Measurements from ENCODE around the gene SPATA13. TPM values are rescaled to one million over a fixed set of nuclear protein-coding genes. Genes with fewer than 3 reads are reported as not detected.
A peak's percentile ranks its signal among the peaks of the same experiment; 100 is the strongest.

The SPATA13 gene
- total RNA-seq, 1 experiment from 2014 or later, result 21.4 TPM

- H3K9me2 ChIP-seq (ENCODE audit: insufficient read depth), result no peaks in the 10 kb centered on the region
- H3K27ac ChIP-seq (ENCODE audit: low read depth, low read length), result peak overlapping the region; percentile 70
- peak overlapping the region; percentile 85 for H3K4me2 ChIP-seq (ENCODE audit: low read length)
- H2AFZ ChIP-seq (ENCODE audit: low read depth, low read length, poor library complexity, severe bottlenecking), result peak overlapping the region; percentile 39
- ChIA-PET RAD21 (ENCODE audit: low non-redundant PET in 1 of 2, low total read pairs in 2 of 2, uncharacterized antibody in 2 of 2, unreplicated experiment in 2 of 2) (no interaction called here), POLR2A (interaction anchor here (3.0 kb wide), 1 partner anchor 12 kb away, joined by 15 read pairs; the partner anchor contains the start of gene SPATA13), CTCF (no interaction called here)
- peak overlapping the region; percentile 2 to 28 for H3K4me3 ChIP-seq (replicated peaks in 1 of 2; ENCODE audit: low read depth in 1 of 2, low read length in 2 of 2)
- H4K20me1 ChIP-seq (ENCODE audit: insufficient read depth), result no peaks in the 10 kb centered on the region
- peaks cover 22 to 40% of the 10 kb centered on the region in 2 experiments for H3K4me1 ChIP-seq (ENCODE audit: control insufficient read depth in 1 of 2, insufficient read depth in 2 of 2, low read length in 2 of 2)
- H3K9ac ChIP-seq (ENCODE audit: low read length), result peak overlapping the region; percentile 55
- no peaks in the 10 kb centered on the region for H3K9me3 ChIP-seq (ENCODE audit: control insufficient read depth in 1 of 2, insufficient read depth in 1 of 2, low read depth in 1 of 2, low read length in 2 of 2)
- no peaks in the 10 kb centered on the region for H3K36me3 ChIP-seq (ENCODE audit: control insufficient read depth in 1 of 2, insufficient read depth in 2 of 2, low read length in 2 of 2)
- ATAC-seq (peak; percentile 94), DNase-seq (ENCODE audit: low read depth, low spot score) (peak; percentile 96)
- intact Hi-C loops (cut with micrococcal nuclease), result loop anchor here (1.0 to 10.0 kb wide), 2 partner anchors 12 to 94 kb away; partner anchors contain the start of gene SPATA13
- H3K79me2 ChIP-seq (ENCODE audit: insufficient read depth, low read length), result no peaks in the 10 kb centered on the region
- H3K27me3 ChIP-seq (ENCODE audit: insufficient read depth, low read length), result no peaks in the 10 kb centered on the region
- BruUV-seq (replicated peaks), result TSS peak; percentile 73
- TF ChIP-seq CTCF (IDR thresholded peaks at IDR 0.05 in 2 of 3, conservative IDR thresholded peaks at IDR 0.05 in 1 of 3; ENCODE audit: borderline replicate concordance in 1 of 3, insufficient read depth in 1 of 3, low read depth in 2 of 3, low read length in 2 of 3) (0 out of 6 replicates have a peak, but pooled peaks of 1 of the 3 experiments have one; percentile 12), ZNF274 (IDR thresholded peaks at IDR 0.05; ENCODE audit: low read depth, low read length) (no peak), EGR1 (IDR thresholded peaks at IDR 0.05; ENCODE audit: low read depth) (0 out of 2 replicates have a peak, but pooled peaks have one; percentile 22), YY1 (IDR thresholded peaks at IDR 0.05; ENCODE audit: extremely low read depth, insufficient replicate concordance, low read depth, low read length) (peak; percentile 43), POLR2AphosphoS5 (IDR thresholded peaks at IDR 0.05; ENCODE audit: low read depth, low read length) (peak; percentile 59), ELF1 (IDR thresholded peaks at IDR 0.05; ENCODE audit: borderline replicate concordance, low read depth) (peak; percentile 56), REST (IDR thresholded peaks at IDR 0.05; ENCODE audit: low read depth) (no peak), ATF3 (IDR thresholded peaks at IDR 0.05) (peak; percentile 68; the same call in 1 of the 2 replicates), SRF (IDR thresholded peaks at IDR 0.05; ENCODE audit: low read depth) (peak; percentile 83), POLR2A (IDR thresholded peaks at IDR 0.05; ENCODE audit: borderline replicate concordance, extremely low read depth, insufficient read depth, insufficient read length) (no peak), ZFX (IDR thresholded peaks at IDR 0.05) (no peak), SP1 (IDR thresholded peaks at IDR 0.05; ENCODE audit: low read depth) (peak; percentile 98), FOSL1 (IDR thresholded peaks at IDR 0.05; ENCODE audit: low read depth) (peak; percentile 99), EZH2 (IDR thresholded peaks at IDR 0.05) (no peak), EZH2phosphoT487 (IDR thresholded peaks at IDR 0.05; ENCODE audit: borderline replicate concordance) (no peak), TCF7L2 (IDR thresholded peaks at IDR 0.05; ENCODE audit: borderline replicate concordance, extremely low read depth, insufficient read depth, insufficient read length) (peak; percentile 83), JUND (IDR thresholded peaks at IDR 0.05) (peak; percentile 99), MAX (IDR thresholded peaks at IDR 0.05) (peak; percentile 79)
Measured at GRCh38 chr13:24148414-24149235, 11.9 kb upstream of the SPATA13 start.

Data from HCT116 (cell line).